KG1 (cell line): Measurements from ENCODE around the gene RASAL1.

Experiments
- DNase-seq: peaks from one replicate; lab custom pipeline; 2025; lab: John Stamatoyannopoulos, UW

RASAL1 gene

GRCh38 chr12:113056631-113057488, 78.7 kb downstream of the RASAL1 start, which contains the start of gene DTX1:
Gene DTX1, plus strand, starts transcription at chr12:113056730. Its CDS starts 1,463 bp downstream, at chr12:113058193.
- no peak for DNase-seq

GRCh38 chr12:113056381-113056630, 79.3 kb downstream of the RASAL1 start:
- DNase-seq = no peak

- no peak for DNase-seq
These were observed 79.8 kb downstream of the RASAL1 start for GRCh38 chr12:113055594-113056380.

DNA sequence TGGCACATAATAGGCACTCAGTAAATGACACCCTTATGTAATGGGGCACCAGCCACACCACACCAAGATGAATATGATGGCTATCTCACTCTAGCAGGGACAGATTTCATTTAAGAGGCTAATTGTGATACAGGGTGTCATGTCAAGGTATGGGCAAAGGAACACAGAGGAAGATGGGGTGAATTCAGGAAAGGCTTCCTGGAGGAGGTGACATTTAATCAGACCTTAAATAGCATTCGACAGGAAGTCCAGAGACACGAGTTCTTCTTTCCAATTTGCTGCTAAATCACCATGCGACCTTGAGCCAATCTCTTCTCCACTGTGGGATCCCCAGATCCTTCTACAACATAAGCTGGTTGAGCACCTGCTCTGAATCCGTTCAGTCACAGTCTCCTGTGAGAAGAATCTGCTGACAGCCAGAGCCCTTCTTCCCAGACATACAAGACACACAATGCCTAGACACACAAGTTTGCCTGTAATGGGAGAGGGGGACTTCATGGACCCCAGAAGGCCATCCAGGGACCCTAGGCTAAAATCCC, 80.5 kb downstream of the RASAL1 start:
- no peak for DNase-seq

GRCh38 chr12:113052326-113052725, 83.2 kb downstream of the RASAL1 start:
- no peak for DNase-seq

GRCh38 chr12:113051759-113052158, 83.8 kb downstream of the RASAL1 start:
- no peak for DNase-seq

GRCh38 chr12:113050795-113051194, 84.8 kb downstream of the RASAL1 start:
- DNase-seq = no peak

DNA sequence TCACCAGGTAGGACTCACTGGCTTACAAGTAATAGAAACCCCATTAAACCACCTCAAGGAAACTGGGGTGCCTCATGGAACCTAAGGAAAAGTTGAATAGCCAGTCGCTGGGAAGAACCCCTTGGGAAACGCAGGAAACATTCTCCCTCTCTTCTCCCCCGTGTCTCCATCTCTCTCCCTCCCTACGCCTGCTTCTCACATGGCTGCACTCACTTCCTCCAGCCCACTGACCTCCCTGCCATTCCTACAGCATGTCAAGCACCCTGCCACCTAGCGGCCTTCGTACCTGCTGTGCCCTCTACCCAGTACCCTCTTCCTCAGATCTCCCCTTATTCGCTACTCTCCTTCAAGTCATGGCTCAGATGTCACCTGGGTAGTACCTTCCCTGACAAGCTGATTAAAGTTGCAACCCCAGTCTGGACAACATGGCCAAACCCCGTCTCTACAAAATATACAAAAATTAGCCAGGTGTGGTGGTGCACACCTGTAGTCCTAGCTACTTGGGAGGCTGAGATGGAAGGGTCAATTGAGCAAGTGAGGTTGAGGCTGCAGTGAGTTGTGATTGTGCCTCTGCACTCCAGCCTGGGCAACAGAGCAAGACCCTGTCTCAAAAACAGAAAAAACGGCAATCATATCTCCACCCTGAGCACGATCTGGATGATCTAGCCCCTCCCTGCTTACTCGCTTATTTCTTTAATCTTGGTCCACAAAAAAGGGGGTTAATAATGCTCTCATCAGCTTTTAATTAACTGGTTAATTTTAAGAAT, 85.4 kb downstream of the RASAL1 start:
- no peak for DNase-seq
